NK-92 (cell line): ENCODE data around the gene CNDP2.
"Not testable (repeated sequence)": the region's sequence is repeated elsewhere in the genome, so short reads cannot be mapped to it uniquely, and the experiment has no call there.

ENCODE experiments used
- DNase-seq: peaks from one replicate; lab custom pipeline; 2025; ENCODE audit not compliant: unreplicated experiment; lab: John Stamatoyannopoulos, UW

CNDP2 gene

GRCh38 chr18:74500372-74500771 is 4.2 kb downstream of the CNDP2 start:
- DNase-seq: no peak

GRCh38 chr18:74500774-74501173 is 4.6 kb downstream of the CNDP2 start:
- not testable (repeated sequence) for DNase-seq

- DNase-seq: no peak
These were observed 5.2 kb downstream of the CNDP2 start for GRCh38 chr18:74501386-74501785.

GRCh38 chr18:74503137-74503536 is 7.0 kb downstream of the CNDP2 start:
- DNase-seq: no peak

GRCh38 chr18:74505776-74506175 is 9.6 kb downstream of the CNDP2 start:
- DNase-seq: no peak

- DNase-seq: no peak
These were observed 10.4 kb downstream of the CNDP2 start for GRCh38 chr18:74506448-74507084.

GRCh38 chr18:74507097-74507881 is 11.1 kb downstream of the CNDP2 start:
- DNase-seq: no peak

GRCh38 chr18:74507927-74508326 is 11.8 kb downstream of the CNDP2 start:
- no peak for DNase-seq

- DNase-seq: no peak
These were observed 12.2 kb downstream of the CNDP2 start for GRCh38 chr18:74508366-74508765.

- no peak for DNase-seq
These were observed 12.7 kb downstream of the CNDP2 start for GRCh38 chr18:74508821-74509225.

GRCh38 chr18:74509856-74510769 is 13.9 kb downstream of the CNDP2 start:
- DNase-seq: no peak

GRCh38 chr18:74510770-74511095 is 14.6 kb downstream of the CNDP2 start:
- DNase-seq: no peak

- DNase-seq: no peak
These were observed 15.7 kb downstream of the CNDP2 start for GRCh38 chr18:74511823-74512222.

- no peak for DNase-seq
These were observed 16.3 kb downstream of the CNDP2 start for GRCh38 chr18:74512321-74513053.

GRCh38 chr18:74513149-74513882 is 17.2 kb downstream of the CNDP2 start:
- DNase-seq: no peak

GRCh38 chr18:74513883-74514205 is 17.7 kb downstream of the CNDP2 start:
- DNase-seq: no peak

- no peak for DNase-seq
These were observed 18.8 kb downstream of the CNDP2 start for GRCh38 chr18:74514860-74515495.

GRCh38 chr18:74515620-74516231 is 19.6 kb downstream of the CNDP2 start:
- no peak for DNase-seq
